Dendritic cell treated with granulocyte-macrophage colony-stimulating factor and Interleukin-4, amounts not matched to agents 40 ng/mL and 50 ng/mL, for 4 days (primary cell): ENCODE data around the gene THAP12.

Experiments
- H3K27ac Mint-ChIP-seq: one replicate; pipeline ENCODE4 v1.8.0; 2022; ENCODE audit warnings: mild to moderate bottlenecking, mixed read lengths
- H3K27me3 Mint-ChIP-seq: one replicate; pipeline ENCODE4 v1.8.0; 2022; ENCODE audit warnings: mild to moderate bottlenecking, mixed read lengths
- H3K36me3 Mint-ChIP-seq: one replicate; pipeline ENCODE4 v1.8.0; 2022; ENCODE audit warnings: low read depth, mixed read lengths
- H3K4me1 Mint-ChIP-seq: one replicate; pipeline ENCODE4 v1.8.0; 2022; ENCODE audit warnings: low read depth, mixed read lengths
- H3K4me3 Mint-ChIP-seq: one replicate; pipeline ENCODE4 v1.8.0; 2022; ENCODE audit warnings: mild to moderate bottlenecking, moderate library complexity, mixed read lengths
- H3K9me3 Mint-ChIP-seq: one replicate; pipeline ENCODE4 v1.8.0; 2022; ENCODE audit warnings: mixed read lengths
- intact Hi-C: fragments of 100-400 bp; cut with micrococcal nuclease; formaldehyde crosslinking; loops from one replicate; pipeline ENCODE4 v1.15.0; 2022

Gene THAP12

GRCh38 chr11:76394411-76394810 lies 13.5 kb upstream of the THAP12 start:
- Mint-ChIP-seq H3K27me3 (peaks cover 6% of the 10 kb centered on the region), H3K36me3 (no peaks in the 10 kb centered on the region), H3K9me3 (no peaks in the 10 kb centered on the region), H3K27ac (no peak overlapping the region), H3K4me1 (peaks cover 10% of the 10 kb centered on the region), H3K4me3 (no peak overlapping the region)
- intact Hi-C loops, result no loop called here

DNA sequence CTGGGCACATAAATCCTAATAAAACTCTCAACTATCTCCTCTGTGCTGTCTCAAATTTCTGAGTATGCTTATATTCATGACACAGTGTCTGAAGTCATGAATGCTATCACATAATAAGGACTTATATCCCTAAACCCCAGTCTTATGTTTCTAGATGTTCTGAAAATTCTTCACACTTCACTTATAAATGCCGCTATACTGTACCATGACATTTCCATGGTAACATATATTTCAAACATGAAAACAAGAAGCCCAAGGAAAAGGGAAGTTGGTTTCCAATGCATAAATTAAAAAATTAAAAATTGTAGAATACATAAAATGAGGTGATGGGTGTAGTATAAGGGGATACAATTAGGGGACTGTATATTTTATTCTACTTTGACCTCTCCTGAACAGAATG lies 11.9 kb upstream of the THAP12 start:
- intact Hi-C loops, result no loop called here
- H3K36me3 Mint-ChIP-seq, result no peaks in the 10 kb centered on the region
- no peak overlapping the region for H3K4me3 Mint-ChIP-seq
- H3K27ac Mint-ChIP-seq, result peak overlapping the region; percentile 33
- H3K9me3 Mint-ChIP-seq, result no peaks in the 10 kb centered on the region
- H3K27me3 Mint-ChIP-seq, result peaks cover 6% of the 10 kb centered on the region
- H3K4me1 Mint-ChIP-seq, result peaks cover 10% of the 10 kb centered on the region

GRCh38 chr11:76391811-76392475 lies 11.0 kb upstream of the THAP12 start:
- Mint-ChIP-seq H3K27ac (no peak overlapping the region), H3K4me1 (peaks cover 10% of the 10 kb centered on the region), H3K4me3 (no peak overlapping the region), H3K36me3 (no peaks in the 10 kb centered on the region), H3K9me3 (no peaks in the 10 kb centered on the region), H3K27me3 (peaks cover 6% of the 10 kb centered on the region)
- intact Hi-C loops, result no loop called here

DNA sequence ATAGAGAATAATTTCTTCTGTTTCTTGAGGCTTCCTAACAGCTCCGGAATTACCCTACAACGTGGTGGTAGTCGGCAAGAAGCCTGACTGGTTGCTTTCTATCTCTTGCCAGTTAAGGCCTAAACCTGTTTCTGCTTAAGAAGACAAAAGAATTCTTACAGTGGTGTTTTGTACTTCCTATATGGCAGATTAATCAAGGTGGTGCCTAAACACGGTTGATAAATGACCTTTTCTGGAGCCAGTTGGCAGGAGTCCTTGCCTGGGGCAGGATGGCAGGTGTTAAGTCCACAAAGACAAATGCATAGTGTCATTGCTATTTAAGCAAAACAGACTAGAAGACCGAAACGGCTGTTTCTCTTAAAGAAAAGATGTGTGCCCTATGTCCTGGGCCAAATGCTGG lies 10.1 kb upstream of the THAP12 start:
- Mint-ChIP-seq H3K27me3 (peaks cover 6% of the 10 kb centered on the region), H3K4me3 (no peak overlapping the region), H3K36me3 (no peaks in the 10 kb centered on the region), H3K4me1 (peaks cover 10% of the 10 kb centered on the region), H3K9me3 (no peaks in the 10 kb centered on the region), H3K27ac (no peak overlapping the region)
- intact Hi-C loops, result no loop called here

- Mint-ChIP-seq H3K4me3 (no peak overlapping the region), H3K27me3 (peaks cover 6% of the 10 kb centered on the region), H3K9me3 (no peaks in the 10 kb centered on the region), H3K27ac (no peak overlapping the region), H3K4me1 (peaks cover 15% of the 10 kb centered on the region), H3K36me3 (no peaks in the 10 kb centered on the region)
- intact Hi-C loops, result no loop called here
Observed at GRCh38 chr11:76388408-76388807, 7.5 kb upstream of the THAP12 start.

DNA sequence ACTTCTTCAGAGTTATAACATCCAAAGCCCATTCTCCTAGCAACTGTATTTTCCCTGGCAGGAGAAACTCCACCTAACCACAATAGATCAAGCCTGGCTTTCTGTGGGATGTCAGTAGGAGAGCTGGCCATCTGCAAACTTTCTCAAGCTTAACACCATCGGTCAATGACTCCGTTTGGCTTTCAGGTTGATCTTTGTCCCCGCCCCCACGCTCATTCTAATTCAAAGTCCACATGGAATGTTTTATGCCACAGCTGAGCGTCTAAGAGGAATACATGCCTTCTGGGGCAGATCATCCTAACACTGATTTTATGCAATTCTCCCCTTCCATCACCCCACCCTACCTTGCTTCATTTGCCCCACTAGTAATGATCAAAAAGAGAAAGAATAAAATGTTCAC lies 5.0 kb upstream of the THAP12 start:
- H3K4me1 Mint-ChIP-seq, result peaks cover 27% of the 10 kb centered on the region
- no peak overlapping the region for H3K4me3 Mint-ChIP-seq

DNA sequence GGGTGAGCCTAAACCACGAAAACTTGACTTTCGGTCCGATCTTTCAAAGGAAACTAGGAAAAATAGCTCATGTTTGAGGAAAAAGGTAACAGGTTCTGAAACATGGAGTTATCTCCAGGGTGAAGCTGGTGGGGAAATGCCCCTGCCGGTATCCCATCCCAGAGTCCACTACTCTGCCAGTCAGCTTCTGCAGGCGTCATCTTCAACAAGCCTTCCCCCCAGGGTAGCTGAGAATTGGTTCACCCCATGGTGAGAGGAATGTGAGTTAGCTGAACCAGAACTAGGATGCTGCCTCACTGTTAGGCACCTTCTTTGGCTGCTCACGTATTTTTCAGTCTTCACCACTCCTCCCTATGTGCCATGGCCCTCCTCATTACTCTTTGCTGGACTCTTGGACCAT lies 1.3 kb upstream of the THAP12 start:
- Mint-ChIP-seq H3K27me3 (no peaks in the 10 kb centered on the region), H3K4me3 (no peak overlapping the region), H3K36me3 (peaks cover 6% of the 10 kb centered on the region), H3K27ac (peak overlapping the region; percentile 26), H3K4me1 (peaks cover 56% of the 10 kb centered on the region), H3K9me3 (no peaks in the 10 kb centered on the region)
- intact Hi-C loops, result no loop called here

More for the DNA sequence above, 5.0 kb upstream of the THAP12 start:
- no peaks in the 10 kb centered on the region for H3K36me3 Mint-ChIP-seq
- peaks cover 2% of the 10 kb centered on the region for H3K27me3 Mint-ChIP-seq
- intact Hi-C loops, result no loop called here
- no peak overlapping the region for H3K27ac Mint-ChIP-seq
- H3K9me3 Mint-ChIP-seq, result no peaks in the 10 kb centered on the region

DNA sequence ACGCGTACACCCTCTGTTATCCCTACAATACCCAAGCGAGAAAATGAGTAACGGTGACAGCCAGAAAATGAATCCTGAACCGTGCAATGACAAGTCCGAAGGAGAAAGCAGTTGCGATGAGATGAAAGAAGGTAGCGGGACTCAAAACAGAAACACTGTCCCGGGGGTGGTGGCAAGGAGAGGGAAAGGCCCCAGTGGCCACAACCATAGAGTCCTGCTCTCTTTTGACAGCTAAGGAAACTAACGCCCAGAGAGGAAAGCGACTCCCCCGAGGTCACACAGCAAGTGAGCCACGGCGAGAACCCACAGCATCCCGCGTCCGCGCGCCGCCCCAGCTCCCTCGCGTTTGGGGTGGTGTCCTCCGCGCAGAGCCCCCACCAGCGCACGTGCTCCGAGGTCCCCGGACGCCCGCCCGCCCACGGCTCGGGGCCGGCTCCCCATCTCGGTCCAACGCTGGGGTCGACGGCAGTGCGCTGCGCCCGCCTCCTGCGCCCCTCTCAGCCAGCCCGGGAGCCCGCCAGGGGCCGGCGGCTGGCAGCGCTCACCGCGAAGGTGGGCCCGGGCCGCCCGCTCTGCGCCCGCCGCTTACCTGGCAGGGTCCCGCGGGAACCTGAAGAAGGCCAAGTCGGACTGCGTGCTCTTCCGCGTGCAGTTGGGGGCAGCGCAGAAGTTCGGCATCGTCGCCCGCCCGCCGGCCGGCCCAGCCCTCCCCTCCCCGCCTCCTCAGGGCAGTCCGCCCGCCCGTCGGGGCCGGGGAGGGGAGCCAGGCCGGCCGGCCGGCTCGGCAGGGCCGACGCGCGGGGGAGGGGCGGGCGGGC lies 564 bp downstream of the THAP12 start:
- Mint-ChIP-seq H3K27me3 (no peaks in the 10 kb centered on the region), H3K4me1 (peaks cover 73% of the 10 kb centered on the region), H3K36me3 (peaks cover 6% of the 10 kb centered on the region), H3K27ac (peak overlapping the region; percentile 84), H3K4me3 (peak overlapping the region; percentile 87), H3K9me3 (no peaks in the 10 kb centered on the region)
- intact Hi-C loops, result loop anchor here (2.0 kb wide), 1 partner anchor 64 kb away; the partner anchor contains the start of gene EMSY

- Mint-ChIP-seq H3K4me1 (peaks cover 77% of the 10 kb centered on the region), H3K27me3 (no peaks in the 10 kb centered on the region), H3K4me3 (peak overlapping the region; percentile 87), H3K36me3 (peaks cover 6% of the 10 kb centered on the region), H3K9me3 (no peaks in the 10 kb centered on the region), H3K27ac (peak overlapping the region; percentile 84)
- intact Hi-C loops, result loop anchor here (2.0 kb wide), 1 partner anchor 65 kb away; the partner anchor contains the start of gene EMSY
Observed at GRCh38 chr11:76379807-76380158, 1.1 kb downstream of the THAP12 start.

DNA sequence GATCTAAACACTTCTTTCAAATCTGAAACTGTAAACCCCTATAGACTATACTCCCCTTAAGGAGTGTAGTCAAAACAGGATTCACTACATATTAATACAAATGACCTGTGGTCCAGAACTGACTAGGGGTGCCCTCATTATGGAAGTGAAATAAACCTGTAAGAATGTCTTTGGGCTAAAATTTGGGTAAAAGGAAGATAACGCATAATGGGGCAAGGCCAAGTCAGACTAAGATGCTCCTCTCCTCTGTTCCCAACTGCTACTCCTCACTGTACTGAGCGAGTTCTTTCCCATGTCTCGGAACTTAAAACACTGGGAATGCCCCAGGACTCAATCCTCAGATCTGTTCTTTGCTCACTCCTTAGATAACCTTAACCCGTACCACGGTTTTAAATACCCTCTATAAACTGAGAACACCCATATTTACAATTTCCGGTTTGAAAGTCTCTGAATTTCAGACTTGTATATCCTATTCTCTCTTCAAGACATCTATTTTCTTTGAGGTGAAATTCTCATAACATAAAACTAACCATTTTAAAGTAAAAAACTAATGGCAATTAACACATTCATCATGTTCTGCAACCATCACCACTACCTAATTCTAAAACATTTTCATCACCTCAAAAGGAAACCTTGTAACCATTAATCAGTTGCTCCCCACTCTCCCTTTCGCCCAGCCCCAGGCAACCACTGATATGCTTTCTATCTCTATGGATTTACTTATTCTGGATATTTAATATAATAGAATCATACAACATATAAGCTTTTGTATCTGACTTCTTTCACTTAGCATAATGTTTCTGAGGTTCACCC lies 4.0 kb downstream of the THAP12 start:
- H3K27ac Mint-ChIP-seq, result no peak overlapping the region
- H3K27me3 Mint-ChIP-seq, result no peaks in the 10 kb centered on the region
- intact Hi-C loops, result no loop called here
- H3K36me3 Mint-ChIP-seq, result peaks cover 6% of the 10 kb centered on the region
- H3K4me1 Mint-ChIP-seq, result peaks cover 75% of the 10 kb centered on the region
- H3K9me3 Mint-ChIP-seq, result no peaks in the 10 kb centered on the region
- H3K4me3 Mint-ChIP-seq, result no peak overlapping the region

- Mint-ChIP-seq H3K4me1 (peaks cover 55% of the 10 kb centered on the region), H3K4me3 (no peak overlapping the region), H3K36me3 (no peaks in the 10 kb centered on the region), H3K9me3 (no peaks in the 10 kb centered on the region), H3K27me3 (no peaks in the 10 kb centered on the region), H3K27ac (peak overlapping the region; percentile 8)
- intact Hi-C loops, result loop anchor here (5.0 kb wide), 1 partner anchor 34 kb away; no protein-coding TSS in a partner anchor
Observed at GRCh38 chr11:76371170-76371569, 9.8 kb downstream of the THAP12 start.

- Mint-ChIP-seq H3K9me3 (no peaks in the 10 kb centered on the region), H3K36me3 (peaks cover 16% of the 10 kb centered on the region), H3K27ac (no peak overlapping the region), H3K27me3 (no peaks in the 10 kb centered on the region), H3K4me3 (no peak overlapping the region), H3K4me1 (peaks cover 50% of the 10 kb centered on the region)
- intact Hi-C loops, result no loop called here
Observed at GRCh38 chr11:76369406-76369805, 11.5 kb downstream of the THAP12 start.

- Mint-ChIP-seq H3K27me3 (no peaks in the 10 kb centered on the region), H3K27ac (no peak overlapping the region), H3K4me3 (no peak overlapping the region), H3K9me3 (no peaks in the 10 kb centered on the region), H3K4me1 (peaks cover 44% of the 10 kb centered on the region), H3K36me3 (peaks cover 23% of the 10 kb centered on the region)
- intact Hi-C loops, result no loop called here
Observed at GRCh38 chr11:76368490-76368889, 12.4 kb downstream of the THAP12 start.
